Keratinocyte (primary cell): ENCODE data around the gene RNLS. TPM values are rescaled to one million over a fixed set of nuclear protein-coding genes. Genes with fewer than 3 reads are reported as not detected.
"Not testable (repeated sequence)": the region's sequence is repeated elsewhere in the genome, so short reads cannot be mapped to it uniquely, and the experiment has no call there.

Source experiments
- DNase-seq: peaks from one replicate; pipeline ENCODE4 v3.0.0-alpha.2; 2011; ENCODE audit warnings: low read depth, missing footprints, low spot score
- FAIRE-seq: peaks from 2 replicates; lab custom pipeline; 2011; peaks lifted over from hg19 to GRCh38; lab: Jason Lieb, UNC
- H2AFZ ChIP-seq: 2 replicates; pipeline ENCODE4 v1.6.0; 2012; ENCODE audit warnings: low read length, control low read depth, inconsistent platforms; ENCODE audit not compliant: control insufficient read depth
- H3K27ac ChIP-seq: 2 replicates; pipeline ENCODE4 v1.5.1; 2011; ENCODE audit warnings: low read length; ENCODE audit not compliant: control insufficient read depth, insufficient read depth
- H3K27me3 ChIP-seq: 3 replicates; pipeline ENCODE4 v1.6.0; 2011; ENCODE audit warnings: low read length; ENCODE audit not compliant: control insufficient read depth, insufficient read depth; ENCODE audit errors: extremely low read depth
- H3K36me3 ChIP-seq, 2 experiments: 2 replicates in 1 of 2; 3 replicates in 1 of 2; pipeline ENCODE4 v1.5.1; 2011; ENCODE audit warnings: low read length in 2 of 2, mild to moderate bottlenecking in 1 of 2; ENCODE audit not compliant: control insufficient read depth in 2 of 2, insufficient read depth in 2 of 2; ENCODE audit errors: extremely low read depth in 1 of 2
- H3K4me1 ChIP-seq: 3 replicates; pipeline ENCODE4 v1.5.1; 2011; ENCODE audit warnings: low read length; ENCODE audit not compliant: control insufficient read depth, insufficient read depth; ENCODE audit errors: extremely low read depth
- H3K4me2 ChIP-seq: 3 replicates; pipeline ENCODE4 v1.6.0; 2011; ENCODE audit warnings: low read depth, low read length; ENCODE audit not compliant: control insufficient read depth, insufficient read depth; ENCODE audit errors: extremely low read depth
- H3K4me3 ChIP-seq, 3 experiments: fragments of 200-600 bp in 1 of 3; sonication (generic) in 1 of 3; 2 replicates in 2 of 3; 3 replicates in 1 of 3; pipeline ENCODE4 v1.5.1; 2011 to 2016; ENCODE audit warnings: low read length in 3 of 3, mild to moderate bottlenecking in 3 of 3, control low read depth in 2 of 3, inconsistent platforms in 1 of 3, low read depth in 1 of 3, mixed read lengths in 1 of 3, mixed run types in 1 of 3, moderate library complexity in 1 of 3; ENCODE audit not compliant: control insufficient read depth in 2 of 3, insufficient read depth in 2 of 3; ENCODE audit errors: extremely low read depth in 1 of 3
- H3K79me2 ChIP-seq: 2 replicates; pipeline ENCODE4 v1.6.0; 2012; ENCODE audit warnings: low read length; ENCODE audit not compliant: control insufficient read depth, insufficient read depth
- H3K9ac ChIP-seq: 3 replicates; pipeline ENCODE4 v1.6.0; 2011; ENCODE audit warnings: low read length; ENCODE audit not compliant: control insufficient read depth, insufficient read depth; ENCODE audit errors: extremely low read depth
- H3K9me1 ChIP-seq: 3 replicates; pipeline ENCODE4 v1.6.0; 2011; ENCODE audit warnings: low read length; ENCODE audit not compliant: control insufficient read depth, insufficient read depth; ENCODE audit errors: extremely low read depth
- H3K9me3 ChIP-seq: 2 replicates; pipeline ENCODE4 v1.5.1; 2012; ENCODE audit warnings: low read depth, low read length; ENCODE audit not compliant: control insufficient read depth
- H4K20me1 ChIP-seq: 3 replicates; pipeline ENCODE4 v1.6.0; 2011; ENCODE audit warnings: low read length; ENCODE audit not compliant: control insufficient read depth, insufficient read depth; ENCODE audit errors: extremely low read depth
- CTCF ChIP-seq, 3 experiments: IDR thresholded peaks in 1 of 3; conservative IDR thresholded peaks in 1 of 3; optimal IDR thresholded peaks in 1 of 3; 2 replicates in 2 of 3; 3 replicates in 1 of 3; pipeline versions ENCODE3 to v1.5.1; 2011; ENCODE audit warnings: low read length in 3 of 3, mild to moderate bottlenecking in 3 of 3, moderate library complexity in 2 of 3, control low read depth in 1 of 3, inconsistent platforms in 1 of 3; ENCODE audit not compliant: insufficient read depth in 2 of 3; ENCODE audit errors: extremely low read depth in 1 of 3
- EZH2 ChIP-seq: IDR thresholded peaks from one replicate; pipeline ENCODE4 v1.6.1; 2012; ENCODE audit warnings: inconsistent platforms, mild to moderate bottlenecking, low read length, moderate library complexity
- dilution Hi-C: fragments of 300-500 bp; cut with MboI; formaldehyde crosslinking; loops from one replicate; pipeline ENCODE4 v1.7.0; 2020; ENCODE audit warnings: low sequenced_read_pairs; ENCODE audit not compliant: extremely low pct_ligation_motif_present
- polyA plus RNA-seq, 5 experiments: library from polyadenylated mRNA; depleted of rRNA in 3 of 5; stranded (reverse) in 3 of 5; stranded (forward) in 1 of 5; unstranded in 1 of 5; fragments of >200 nt; gene quantifications; 1 replicate in 1 of 5; 2 replicates in 3 of 5; 3 replicates in 1 of 5; pipeline versions ENCODE4 v1.2.1 to v1.2.3, GENCODE V29; 2011 to 2012; ENCODE audit warnings: missing spikeins in 2 of 5, low read depth in 1 of 5, low replicate concordance in 1 of 5

Gene RNLS
- polyA plus RNA-seq, 1 donor (not counting 4 experiments of a cell fraction or from before 2014, with no cell fraction given), result 6.8 TPM

DNA sequence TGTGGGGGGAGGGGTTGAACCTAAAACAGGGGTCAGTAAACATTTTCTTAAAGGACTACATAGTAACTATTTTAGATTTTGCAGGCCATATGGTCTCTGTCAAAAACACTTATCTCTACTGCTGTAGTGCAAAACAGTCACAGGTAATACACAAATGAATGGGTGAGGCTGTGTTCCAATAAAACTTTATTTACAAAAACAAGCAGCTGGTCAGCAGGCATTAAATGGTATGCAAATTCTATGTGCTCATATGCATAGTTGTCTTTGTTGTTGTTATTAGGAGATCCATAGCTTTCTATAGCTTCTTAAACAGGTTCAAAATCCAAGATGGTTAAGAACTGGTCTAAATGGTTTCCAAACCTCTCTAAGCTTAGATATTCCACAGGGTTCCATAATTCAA is 302.6 kb downstream of the RNLS start:
- Histone ChIP-seq H3K4me2 (no peak overlapping the region), H4K20me1 (no peaks in the 10 kb centered on the region), H2AFZ (no peak overlapping the region), H3K4me1 (peaks cover 9% of the 10 kb centered on the region), H3K27me3 (no peaks in the 10 kb centered on the region), H3K27ac (no peak overlapping the region), H3K79me2 (no peaks in the 10 kb centered on the region), H3K9me1 (no peaks in the 10 kb centered on the region), H3K36me3 (no peaks in the 10 kb centered on the region), H3K4me3 (no peak overlapping the region), H3K9ac (no peak overlapping the region), H3K9me3 (no peaks in the 10 kb centered on the region)
- TF ChIP-seq CTCF (optimal IDR thresholded peaks at IDR 0.05 in 1 of 3, IDR thresholded peaks at IDR 0.05 in 1 of 3, conservative IDR thresholded peaks at IDR 0.05 in 1 of 3; ENCODE audit: extremely low read depth in 1 of 3, insufficient read depth in 2 of 3, low read length in 3 of 3), result no peak
- TF ChIP-seq EZH2, result no peak
- dilution Hi-C loops, result no loop called here
- FAIRE-seq (no peak), DNase-seq (no peak)

DNA sequence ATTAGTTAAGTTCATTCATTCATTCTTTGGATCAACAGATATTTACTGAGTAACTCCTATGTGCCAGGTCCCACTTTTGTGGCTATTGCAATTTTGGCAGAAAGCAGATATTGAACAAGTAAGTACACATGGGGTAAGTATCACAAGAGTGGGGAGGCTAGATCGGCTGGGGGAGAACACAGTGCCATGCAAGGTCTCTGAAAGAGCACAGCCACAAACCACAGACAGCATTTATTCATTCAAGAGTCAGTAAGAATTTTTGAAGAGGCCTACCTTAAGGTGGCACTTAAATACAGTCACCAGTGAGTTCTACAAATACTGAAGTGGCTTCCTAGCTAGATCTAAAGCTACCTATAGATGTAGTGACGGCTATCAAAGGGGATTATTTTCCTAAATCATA is 304.2 kb downstream of the RNLS start:
- no peak overlapping the region for H3K9ac ChIP-seq
- no peaks in the 10 kb centered on the region for H4K20me1 ChIP-seq
- no peak overlapping the region for H3K27ac ChIP-seq
- peaks cover 9% of the 10 kb centered on the region for H3K4me1 ChIP-seq
- DNase-seq, result no peak
- H3K27me3 ChIP-seq, result no peaks in the 10 kb centered on the region
- H2AFZ ChIP-seq, result no peak overlapping the region
- no peak for FAIRE-seq
- no peaks in the 10 kb centered on the region for H3K79me2 ChIP-seq
- no peak overlapping the region for H3K4me2 ChIP-seq
- no peaks in the 10 kb centered on the region for H3K36me3 ChIP-seq
- H3K9me1 ChIP-seq, result no peaks in the 10 kb centered on the region
- dilution Hi-C loops, result no loop called here
- TF ChIP-seq CTCF (optimal IDR thresholded peaks at IDR 0.05 in 1 of 3, IDR thresholded peaks at IDR 0.05 in 1 of 3, conservative IDR thresholded peaks at IDR 0.05 in 1 of 3; ENCODE audit: extremely low read depth in 1 of 3, insufficient read depth in 2 of 3, low read length in 3 of 3), result no peak
- no peak overlapping the region for H3K4me3 ChIP-seq
- no peaks in the 10 kb centered on the region for H3K9me3 ChIP-seq

GRCh38 chr10:88276945-88277344 is 306.2 kb downstream of the RNLS start:
- H3K36me3 ChIP-seq, H3K4me2 ChIP-seq, H3K27ac ChIP-seq, H4K20me1 ChIP-seq, DNase-seq, H3K9me3 ChIP-seq, H2AFZ ChIP-seq, H3K4me3 ChIP-seq, H3K27me3 ChIP-seq, FAIRE-seq, dilution Hi-C loops, H3K9ac ChIP-seq, H3K4me1 ChIP-seq, H3K79me2 ChIP-seq, H3K9me1 ChIP-seq: not testable (repeated sequence)
